AG09309 (cell line): ENCODE results near the gene TXNRD1.

ENCODE experiments used
- DNase-seq: peaks from one replicate; pipeline ENCODE4 v3.0.0-alpha.2; 2010; ENCODE audit warnings: low read depth
- H3K4me3 ChIP-seq: 2 replicates; pipeline ENCODE4 v1.5.1; 2011; ENCODE audit warnings: mild to moderate bottlenecking, low read depth, low read length, moderate library complexity; ENCODE audit not compliant: control insufficient read depth
- CTCF ChIP-seq: IDR thresholded peaks from 2 replicates; pipeline ENCODE4 v1.5.1; 2011; ENCODE audit warnings: mild to moderate bottlenecking, low read depth, low read length, inconsistent platforms; ENCODE audit not compliant: insufficient read depth, control insufficient read depth; ENCODE audit errors: missing control alignments

TXNRD1 gene

DNA sequence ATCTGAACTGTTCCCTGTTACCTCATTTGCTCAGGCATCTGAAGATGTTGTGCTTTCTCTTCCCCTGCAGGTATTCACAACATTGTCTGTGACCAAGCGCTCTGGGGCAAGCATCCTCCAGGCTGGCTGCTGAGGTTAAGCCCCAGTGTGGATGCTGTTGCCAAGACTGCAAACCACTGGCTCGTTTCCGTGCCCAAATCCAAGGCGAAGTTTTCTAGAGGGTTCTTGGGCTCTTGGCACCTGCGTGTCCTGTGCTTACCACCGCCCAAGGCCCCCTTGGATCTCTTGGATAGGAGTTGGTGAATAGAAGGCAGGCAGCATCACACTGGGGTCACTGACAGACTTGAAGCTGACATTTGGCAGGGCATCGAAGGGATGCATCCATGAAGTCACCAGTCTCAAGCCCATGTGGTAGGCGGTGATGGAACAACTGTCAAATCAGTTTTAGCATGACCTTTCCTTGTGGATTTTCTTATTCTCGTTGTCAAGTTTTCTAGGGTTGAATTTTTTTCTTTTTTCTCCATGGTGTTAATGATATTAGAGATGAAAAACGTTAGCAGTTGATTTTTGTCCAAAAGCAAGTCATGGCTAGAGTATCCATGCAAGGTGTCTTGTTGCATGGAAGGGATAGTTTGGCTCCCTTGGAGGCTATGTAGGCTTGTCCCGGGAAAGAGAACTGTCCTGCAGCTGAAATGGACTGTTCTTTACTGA, 132.9 kb downstream of the TXNRD1 start:
- no peak for TF ChIP-seq CTCF
- no peak overlapping the region for H3K4me3 ChIP-seq
- no peak for DNase-seq

DNA sequence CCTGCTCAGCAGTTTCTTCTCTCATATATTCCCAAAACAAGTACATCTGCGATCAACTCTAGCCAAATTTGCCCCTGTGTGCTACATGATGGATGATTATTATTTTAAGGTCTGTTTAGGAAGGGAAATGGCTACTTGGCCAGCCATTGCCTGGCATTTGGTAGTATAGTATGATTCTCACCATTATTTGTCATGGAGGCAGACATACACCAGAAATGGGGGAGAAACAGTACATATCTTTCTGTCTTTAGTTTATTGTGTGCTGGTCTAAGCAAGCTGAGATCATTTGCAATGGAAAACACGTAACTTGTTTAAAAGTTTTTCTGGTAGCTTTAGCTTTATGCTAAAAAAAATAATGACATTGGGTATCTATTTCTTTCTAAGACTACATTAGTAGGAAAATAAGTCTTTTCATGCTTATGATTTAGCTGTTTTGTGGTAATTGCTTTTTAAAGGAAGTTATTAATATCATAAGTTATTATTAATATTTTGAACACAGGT, 133.5 kb downstream of the TXNRD1 start:
- no peak for TF ChIP-seq CTCF
- no peak for DNase-seq

DNA sequence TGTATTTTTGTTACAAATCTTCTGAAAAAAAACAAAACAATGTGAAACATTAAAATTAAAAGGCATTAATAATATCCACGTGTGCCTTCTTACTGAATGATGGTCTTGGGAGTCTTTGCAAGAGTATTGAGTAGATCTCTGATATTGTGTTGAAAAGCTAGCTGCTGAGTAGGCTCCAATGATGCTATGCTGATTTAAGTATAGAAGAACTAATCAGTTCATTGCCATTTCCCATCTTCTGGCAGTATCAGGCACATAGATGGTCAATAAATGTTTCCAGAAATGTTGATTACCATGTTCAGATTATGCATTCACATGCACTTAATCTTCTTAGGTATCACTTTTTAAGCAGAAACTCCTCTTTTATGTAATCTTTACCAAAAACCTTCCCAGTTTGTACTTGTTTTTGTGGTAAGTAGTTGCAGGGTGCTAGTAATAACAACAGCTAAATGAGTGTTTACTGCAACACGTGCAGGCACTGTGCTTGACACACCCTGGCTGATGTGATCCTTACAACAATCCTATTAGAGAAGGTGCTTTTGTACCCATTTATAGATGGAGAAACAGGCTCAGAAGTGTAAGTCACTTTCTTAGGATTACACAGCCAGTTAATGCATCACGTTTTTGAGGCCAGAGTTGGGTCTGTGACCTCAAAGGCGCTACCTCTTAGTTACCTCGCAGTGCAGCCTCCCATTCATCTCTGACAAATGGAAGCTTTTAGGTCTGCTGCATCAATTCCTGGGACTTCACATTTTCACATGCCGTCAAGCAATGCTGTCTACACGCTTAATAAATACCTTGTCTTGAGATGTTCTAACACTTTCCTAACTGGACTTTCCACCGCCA, 134.9 kb downstream of the TXNRD1 start:
- no peak for DNase-seq
- H3K4me3 ChIP-seq = no peak overlapping the region
- no peak for TF ChIP-seq CTCF

More for the DNA sequence above, 133.5 kb downstream of the TXNRD1 start:
- H3K4me3 ChIP-seq = no peak overlapping the region

DNA sequence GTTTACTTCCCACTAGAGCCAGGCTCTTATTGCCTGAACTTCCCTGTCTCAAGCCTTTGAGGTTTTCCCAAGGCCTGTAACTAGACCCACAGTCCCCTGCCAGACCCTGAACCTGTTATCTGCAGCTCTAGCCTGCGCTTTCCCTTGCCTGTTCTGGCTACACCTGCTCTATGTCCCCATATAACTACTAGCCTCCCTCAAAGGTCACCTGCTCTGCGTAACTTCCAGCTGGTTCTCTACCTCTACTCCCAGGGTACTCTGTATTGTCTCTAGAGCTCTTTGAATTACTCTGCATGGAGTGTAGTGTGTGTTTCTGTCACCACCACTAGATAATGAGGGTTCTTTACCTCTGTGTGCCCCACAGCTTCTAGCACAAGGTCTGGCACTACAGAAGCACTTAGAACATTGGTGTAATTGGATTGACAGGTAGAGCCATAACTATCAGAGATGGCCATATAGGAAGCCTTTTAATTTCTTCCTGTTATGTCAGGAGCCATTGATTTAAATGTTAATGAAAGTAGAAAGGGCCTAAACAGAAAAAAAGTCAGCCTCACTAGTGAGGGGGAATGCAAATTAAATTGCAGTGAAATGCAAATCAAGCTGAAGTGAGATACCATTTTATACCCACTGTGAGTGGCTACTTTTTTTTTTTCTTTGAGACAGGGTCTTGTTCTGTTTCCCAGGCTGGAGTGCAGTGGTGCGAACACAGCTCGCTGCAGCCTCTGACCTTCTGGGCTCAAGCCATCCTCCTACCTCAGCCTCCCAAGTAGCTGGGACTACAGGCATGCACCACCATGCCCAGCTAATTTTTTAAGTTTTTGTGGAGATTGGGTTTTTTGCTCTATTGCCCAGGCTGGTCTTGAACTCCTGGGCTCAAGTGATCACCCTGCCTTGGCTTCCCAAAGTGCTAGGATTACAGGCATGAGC, 135.7 kb downstream of the TXNRD1 start:
- DNase-seq = no peak
- no peak overlapping the region for H3K4me3 ChIP-seq
- TF ChIP-seq CTCF = no peak

DNA sequence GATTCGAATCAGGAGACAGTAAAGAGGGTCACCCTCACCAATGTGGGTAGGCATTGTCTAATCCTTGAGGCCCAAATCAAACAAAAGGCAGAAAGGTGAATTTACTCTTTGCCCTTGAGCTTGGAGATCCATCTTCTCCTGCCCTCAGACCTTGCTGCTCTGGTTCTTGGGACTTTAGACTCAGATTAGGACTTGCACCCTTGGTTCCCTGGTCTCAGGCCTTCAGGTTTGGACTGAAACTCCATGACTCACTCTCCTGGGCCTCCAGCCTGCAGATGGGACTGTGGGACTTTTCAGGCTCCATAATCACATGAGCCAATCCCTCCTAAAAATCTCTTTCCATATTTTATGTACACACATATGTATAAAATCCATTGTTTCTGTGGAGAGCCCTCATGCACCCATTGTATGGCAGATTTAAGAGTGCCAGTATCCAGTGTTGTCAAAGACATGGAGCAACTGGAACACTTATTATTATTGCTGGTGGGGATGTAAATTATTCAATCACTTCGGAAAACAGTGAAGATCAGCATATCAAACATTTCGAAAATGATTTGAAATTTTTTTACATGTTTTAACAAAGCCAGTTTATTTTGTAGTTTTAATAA, 136.6 kb downstream of the TXNRD1 start:
- no peak overlapping the region for H3K4me3 ChIP-seq
- no peak for DNase-seq
- TF ChIP-seq CTCF = no peak
